ENCODE data around the gene SYNPR.

Gene SYNPR

GRCh38 chr3:63308072-63308471, 30.0 kb downstream of the SYNPR start:
- DNase-seq: no peak

DNA sequence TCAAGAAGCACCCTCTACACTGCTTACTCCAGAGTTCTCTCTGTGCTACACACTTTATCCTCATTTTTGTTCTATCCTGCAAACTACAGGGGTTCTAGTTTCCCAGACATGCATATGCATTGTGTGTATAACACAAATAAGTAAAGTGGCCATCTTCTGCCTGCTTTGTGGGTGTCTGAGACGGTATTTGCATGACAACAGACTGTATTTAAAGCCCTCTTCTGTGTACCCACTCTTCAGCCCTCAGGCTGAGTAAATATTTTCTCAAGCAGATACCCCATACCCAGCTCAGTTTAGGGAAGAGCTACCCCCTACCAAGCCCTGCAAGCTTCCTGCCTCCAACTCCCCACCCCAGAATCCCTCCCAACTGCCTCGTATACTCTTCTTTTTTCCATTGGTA, 31.7 kb downstream of the SYNPR start:
- no peak for DNase-seq

- no peak for DNase-seq
These were observed 45.7 kb downstream of the SYNPR start for GRCh38 chr3:63323766-63324165.

- no peak for DNase-seq
These were observed 46.5 kb downstream of the SYNPR start for GRCh38 chr3:63324621-63325020.

DNA sequence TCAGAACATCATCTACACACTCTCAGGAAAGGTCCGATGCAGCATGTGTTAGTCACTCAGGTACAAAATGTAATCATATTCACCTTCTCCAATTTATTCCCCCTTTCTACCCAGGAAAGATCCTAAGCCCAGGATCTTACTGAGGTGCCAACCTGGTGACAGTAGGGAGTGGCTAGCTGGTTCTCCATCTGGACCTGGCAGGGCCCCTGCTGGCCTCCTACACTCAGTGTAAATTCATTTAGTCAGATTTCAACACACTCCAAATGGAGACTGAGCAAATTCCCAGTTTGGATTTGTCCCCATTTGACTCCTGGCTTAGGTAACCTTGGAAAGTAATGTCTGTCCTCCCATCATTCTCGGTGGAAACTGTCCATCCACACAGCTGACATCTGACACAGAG, 47.3 kb downstream of the SYNPR start:
- DNase-seq: no peak

DNA sequence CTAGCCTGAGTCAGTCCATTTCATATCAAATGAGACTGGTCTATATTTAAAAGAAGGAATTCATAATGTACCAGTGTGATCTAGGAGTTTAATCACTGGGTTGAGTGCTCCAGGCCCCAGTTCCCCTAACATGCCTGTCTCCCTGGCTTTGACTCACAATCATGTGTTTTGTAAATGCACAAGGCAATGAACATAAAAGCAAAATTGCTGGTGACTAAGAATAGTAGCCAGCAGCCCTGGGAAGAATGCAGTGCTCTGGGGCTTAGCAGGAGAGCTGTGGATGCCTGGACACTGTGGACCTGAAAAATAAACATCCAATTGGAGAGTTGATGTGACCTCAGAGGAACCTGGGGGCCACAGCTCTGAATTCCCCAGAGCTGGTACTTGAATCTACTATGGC, 50.3 kb downstream of the SYNPR start:
- DNase-seq: no peak

DNA sequence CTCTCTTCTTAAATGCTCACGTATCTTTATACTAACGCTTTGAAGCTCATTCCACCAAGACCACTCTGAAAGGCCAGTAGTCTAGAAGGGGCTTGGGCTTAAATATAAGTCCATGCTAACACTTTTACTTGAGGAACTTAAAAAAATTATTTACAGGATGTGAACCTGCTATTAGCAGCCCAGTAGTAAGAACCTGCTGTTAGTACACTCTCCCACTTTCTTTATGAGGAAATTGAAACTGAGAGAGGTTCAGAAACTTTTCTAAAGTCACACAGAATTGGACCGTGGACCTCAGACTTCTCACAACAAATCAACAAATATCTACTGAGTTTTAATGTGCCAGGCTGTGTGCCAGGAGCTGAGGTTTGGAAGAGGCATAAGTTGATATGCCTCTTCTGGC, 53.4 kb downstream of the SYNPR start:
- no peak for DNase-seq

- DNase-seq: no peak
These were observed 55.7 kb downstream of the SYNPR start for GRCh38 chr3:63333815-63334214.

DNA sequence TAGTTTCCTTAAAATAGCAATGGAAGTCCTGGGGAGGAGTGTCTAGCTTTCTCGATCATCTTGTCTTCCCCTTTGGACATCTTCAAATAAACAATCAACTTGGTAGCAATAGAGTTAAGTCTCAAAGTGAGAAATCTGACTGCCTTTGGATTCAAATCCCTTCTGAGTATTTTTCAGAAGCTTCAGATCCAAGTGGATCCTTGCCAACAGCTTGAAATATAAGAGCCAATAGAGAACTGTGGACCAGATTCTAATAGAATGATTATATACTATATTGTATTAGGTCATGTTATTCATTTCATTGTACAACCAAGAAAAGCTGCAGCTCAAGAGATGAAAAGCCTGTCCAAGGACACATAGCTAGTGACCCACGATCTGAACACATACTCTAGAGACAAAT, 60.2 kb downstream of the SYNPR start:
- no peak for DNase-seq

- DNase-seq: no peak
These were observed 65.6 kb downstream of the SYNPR start for GRCh38 chr3:63343674-63344073.

DNA sequence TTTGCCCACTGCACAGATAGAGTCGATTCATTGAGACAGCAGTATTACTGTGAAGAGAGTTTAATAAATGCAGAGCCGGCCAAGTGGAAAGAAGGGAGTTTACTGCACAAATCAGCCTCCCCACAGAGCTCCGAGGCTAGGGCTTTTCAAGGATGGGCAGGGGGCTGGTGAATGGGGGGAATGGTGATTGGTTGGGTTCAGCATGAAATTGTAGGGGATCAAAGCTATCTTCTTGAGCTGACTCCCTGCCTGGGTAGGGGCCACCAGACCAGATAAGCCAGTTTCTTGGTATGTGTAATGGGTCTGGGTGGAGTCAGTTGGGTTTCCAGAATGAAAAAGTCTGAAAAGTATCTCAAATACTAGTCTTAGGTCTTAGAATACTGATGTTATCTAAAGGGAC, 66.6 kb downstream of the SYNPR start:
- no peak for DNase-seq

DNA sequence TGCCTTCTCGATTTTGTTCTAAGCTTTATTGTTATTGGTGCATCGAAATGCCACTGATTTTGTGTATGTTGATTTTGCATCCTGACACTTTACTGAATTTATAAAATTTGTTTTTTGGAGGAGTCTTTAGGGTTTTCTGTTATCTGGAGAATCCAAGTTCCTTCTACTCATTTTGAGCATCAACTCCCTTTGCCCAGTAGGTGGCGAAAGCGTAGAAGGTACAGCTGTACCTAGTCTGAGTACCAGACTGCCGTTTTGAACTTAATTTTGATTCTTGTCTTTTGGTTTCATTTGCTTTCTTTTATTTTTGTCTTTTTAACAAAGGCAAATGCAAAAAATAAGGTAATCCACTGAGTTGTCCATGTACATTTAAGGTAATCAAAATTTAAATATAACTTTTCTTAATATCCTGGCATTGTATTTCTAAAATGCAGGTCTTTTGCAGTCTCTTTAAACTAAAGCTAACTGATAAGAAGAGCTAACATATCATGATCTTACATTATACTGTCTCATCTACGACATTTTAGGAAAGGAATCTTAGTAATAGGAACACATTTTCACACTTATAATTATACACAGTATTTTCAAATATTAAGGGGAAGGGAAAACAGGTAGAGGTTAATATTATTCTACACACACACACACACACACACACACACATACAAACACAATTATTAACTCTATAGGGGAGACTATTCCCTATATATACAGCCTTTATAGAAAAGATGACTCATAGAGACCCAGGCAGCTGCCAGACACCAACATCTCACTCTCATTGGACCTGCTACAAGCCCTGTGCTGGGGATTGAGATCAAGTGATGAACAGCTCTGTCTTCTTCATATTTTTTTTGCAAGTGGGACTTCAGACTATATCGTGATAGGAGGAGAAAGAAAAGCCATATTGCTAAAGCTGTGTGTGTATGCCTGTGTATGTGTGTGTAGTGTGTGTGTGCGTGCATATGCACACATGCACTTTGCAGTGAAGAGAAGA, 71.8 kb downstream of the SYNPR start:
- no peak for DNase-seq

DNA sequence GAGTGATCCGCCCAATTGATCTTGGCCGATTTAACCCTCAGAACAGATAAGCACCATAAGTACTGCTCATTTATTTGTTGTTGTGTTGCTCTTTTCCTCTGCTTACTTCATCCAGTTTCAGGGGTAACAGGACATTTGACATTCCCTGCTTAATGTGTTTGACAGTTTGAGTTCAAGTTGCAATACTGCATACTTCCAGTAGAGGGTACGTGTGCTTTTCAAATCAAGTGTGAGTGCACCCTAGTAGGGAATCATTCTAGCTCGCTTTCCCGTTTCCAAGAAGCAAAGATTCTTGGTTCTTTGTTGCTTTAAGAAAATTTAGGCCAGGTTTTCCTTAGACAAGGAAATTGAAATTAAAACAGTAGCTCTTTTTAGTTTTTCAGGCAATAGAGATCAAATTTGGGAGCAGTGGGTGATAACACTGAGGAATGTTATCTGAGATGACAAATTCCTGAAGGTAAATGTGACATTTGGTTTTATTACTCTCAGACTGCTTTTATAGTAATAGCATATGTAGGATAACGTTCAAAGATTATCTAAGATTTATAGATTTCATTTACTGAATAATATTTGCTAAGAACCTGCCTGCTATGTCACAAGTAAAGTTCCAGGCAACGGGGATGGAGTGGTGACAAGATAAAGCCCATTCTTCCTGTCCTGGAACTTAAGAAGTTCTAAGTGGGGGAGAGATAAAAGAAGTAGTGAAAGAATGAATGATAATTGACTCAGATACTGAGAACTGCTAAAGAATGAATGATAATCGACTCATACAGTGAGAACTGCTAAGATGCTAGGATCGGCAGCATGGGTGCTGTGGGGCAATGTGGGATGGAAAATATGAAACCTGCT, 73.3 kb downstream of the SYNPR start:
- no peak for DNase-seq

GRCh38 chr3:63352008-63352279, 73.8 kb downstream of the SYNPR start:
- DNase-seq: no peak

DNA sequence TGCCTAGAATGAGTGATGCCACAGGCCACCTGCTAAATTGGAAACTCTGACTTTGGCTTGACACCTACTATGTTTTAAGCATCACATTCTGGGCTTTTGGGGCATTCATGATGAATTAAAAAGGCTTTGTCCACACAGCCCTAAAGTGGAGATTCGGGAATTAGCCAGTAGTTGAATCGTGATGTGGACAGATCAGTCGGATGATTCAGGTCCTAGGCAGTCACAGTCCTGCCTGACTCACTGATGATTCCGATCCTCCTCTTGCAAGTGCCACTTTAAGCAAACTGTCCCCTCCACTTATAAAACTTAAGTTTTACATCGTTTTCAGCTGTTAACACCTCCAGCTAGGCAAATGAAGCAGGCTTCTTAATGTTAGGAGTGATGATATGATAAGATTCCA, 75.3 kb downstream of the SYNPR start:
- no peak for DNase-seq

- no peak for DNase-seq
These were observed 76.1 kb downstream of the SYNPR start for GRCh38 chr3:63354160-63354559.

DNA sequence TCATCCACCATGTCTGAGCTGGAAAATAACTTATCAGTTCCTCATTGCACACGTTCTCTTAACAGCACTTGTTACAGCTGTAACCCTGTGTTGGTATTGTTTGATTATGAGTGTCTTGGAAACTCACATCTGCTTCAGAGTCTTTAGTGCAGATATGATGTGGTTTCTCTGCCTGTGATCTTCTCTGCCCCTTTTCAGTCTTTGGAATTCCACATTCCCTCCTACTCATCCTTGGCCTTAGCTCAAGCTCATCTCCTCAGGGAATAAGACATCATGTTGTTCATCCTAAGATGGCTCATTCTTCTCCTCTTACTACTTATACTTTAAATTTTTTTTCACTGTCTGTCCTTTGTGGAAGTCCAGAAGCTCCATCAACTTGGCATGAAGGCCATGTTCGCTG, 77.7 kb downstream of the SYNPR start:
- DNase-seq: no peak

DNA sequence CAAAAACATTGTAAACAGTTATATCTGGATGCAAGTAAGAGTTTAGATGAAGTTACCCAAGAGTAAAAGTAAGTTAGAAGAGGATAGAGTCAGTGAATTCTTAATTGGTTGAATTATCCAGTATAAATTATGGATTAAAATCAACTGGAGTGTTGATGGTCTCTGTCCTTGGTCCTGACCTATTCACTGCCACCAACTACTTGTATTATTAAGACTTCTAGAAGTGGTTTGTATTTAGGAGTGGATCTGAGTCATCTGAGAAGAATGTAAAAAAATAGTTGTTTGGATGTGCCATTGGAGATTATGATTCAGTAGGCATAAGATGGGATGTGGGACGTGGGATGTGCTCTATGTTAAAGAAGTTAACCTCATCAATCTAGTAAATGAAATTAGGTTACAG, 86.4 kb downstream of the SYNPR start:
- DNase-seq: no peak

- no peak for DNase-seq
These were observed 86.8 kb downstream of the SYNPR start for GRCh38 chr3:63364910-63365309.

GRCh38 chr3:63365671-63366070, 87.6 kb downstream of the SYNPR start:
- no peak for DNase-seq

- DNase-seq: no peak
These were observed 92.0 kb downstream of the SYNPR start for GRCh38 chr3:63370094-63370493.

- no peak for DNase-seq
These were observed 104.9 kb downstream of the SYNPR start for GRCh38 chr3:63383040-63383439.

GRCh38 chr3:63384382-63384781, 106.3 kb downstream of the SYNPR start:
- DNase-seq: no peak

GRCh38 chr3:63385629-63386028, 107.5 kb downstream of the SYNPR start:
- DNase-seq: no peak
